ENCODE results near the gene DAPK1. TPM values are rescaled to one million over a fixed set of nuclear protein-coding genes. Genes with fewer than 3 reads are reported as not detected.

Gene DAPK1
- total RNA-seq, 1 donor from 2014 or later = 168 TPM

DNA sequence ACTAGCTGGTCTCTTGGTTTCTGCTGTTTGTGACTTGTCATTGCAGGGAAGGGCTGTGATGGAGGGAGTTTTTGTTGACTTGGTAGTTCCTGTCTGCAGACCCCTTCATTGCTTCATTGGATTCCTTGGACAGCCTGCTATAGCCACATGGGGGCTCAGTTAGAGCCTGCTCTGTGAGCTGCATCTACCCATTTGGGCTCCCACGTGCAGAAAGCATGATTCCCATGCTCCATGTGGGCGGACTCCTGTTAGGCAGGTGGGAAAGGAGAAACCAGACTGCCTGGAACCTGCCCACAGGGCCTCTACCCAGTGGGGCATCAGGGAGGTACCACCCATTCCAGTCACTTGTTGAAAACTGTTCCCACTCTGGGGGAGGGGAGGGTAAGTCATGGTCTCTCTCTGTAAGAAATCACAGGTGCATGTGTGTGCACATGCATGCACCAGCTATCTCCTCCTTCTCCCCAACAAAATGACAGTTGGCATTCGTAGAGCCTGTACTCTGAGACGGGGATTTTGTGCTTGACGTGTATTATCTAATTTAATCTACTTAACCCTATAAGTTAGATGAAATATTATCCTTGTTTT, 61.0 kb downstream of the DAPK1 start:
- intact Hi-C loops (cut with DNase I) = no loop called here
- H3K4me1 ChIP-seq = peaks cover 37% of the 10 kb centered on the region
- H3K36me3 ChIP-seq = no peaks in the 10 kb centered on the region
- no peak for DNase-seq
- no peak overlapping the region for H3K27ac ChIP-seq
- H3K9me3 ChIP-seq = no peaks in the 10 kb centered on the region
- H3K27me3 ChIP-seq = no peaks in the 10 kb centered on the region
- ATAC-seq = no peak
- no peak overlapping the region for H3K4me3 ChIP-seq
- TF ChIP-seq, protein P1, sequence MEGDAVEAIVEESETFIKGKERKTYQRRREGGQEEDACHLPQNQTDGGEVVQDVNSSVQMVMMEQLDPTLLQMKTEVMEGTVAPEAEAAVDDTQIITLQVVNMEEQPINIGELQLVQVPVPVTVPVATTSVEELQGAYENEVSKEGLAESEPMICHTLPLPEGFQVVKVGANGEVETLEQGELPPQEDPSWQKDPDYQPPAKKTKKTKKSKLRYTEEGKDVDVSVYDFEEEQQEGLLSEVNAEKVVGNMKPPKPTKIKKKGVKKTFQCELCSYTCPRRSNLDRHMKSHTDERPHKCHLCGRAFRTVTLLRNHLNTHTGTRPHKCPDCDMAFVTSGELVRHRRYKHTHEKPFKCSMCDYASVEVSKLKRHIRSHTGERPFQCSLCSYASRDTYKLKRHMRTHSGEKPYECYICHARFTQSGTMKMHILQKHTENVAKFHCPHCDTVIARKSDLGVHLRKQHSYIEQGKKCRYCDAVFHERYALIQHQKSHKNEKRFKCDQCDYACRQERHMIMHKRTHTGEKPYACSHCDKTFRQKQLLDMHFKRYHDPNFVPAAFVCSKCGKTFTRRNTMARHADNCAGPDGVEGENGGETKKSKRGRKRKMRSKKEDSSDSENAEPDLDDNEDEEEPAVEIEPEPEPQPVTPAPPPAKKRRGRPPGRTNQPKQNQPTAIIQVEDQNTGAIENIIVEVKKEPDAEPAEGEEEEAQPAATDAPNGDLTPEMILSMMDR (IDR thresholded peaks at IDR 0.05) = no peak

DNA sequence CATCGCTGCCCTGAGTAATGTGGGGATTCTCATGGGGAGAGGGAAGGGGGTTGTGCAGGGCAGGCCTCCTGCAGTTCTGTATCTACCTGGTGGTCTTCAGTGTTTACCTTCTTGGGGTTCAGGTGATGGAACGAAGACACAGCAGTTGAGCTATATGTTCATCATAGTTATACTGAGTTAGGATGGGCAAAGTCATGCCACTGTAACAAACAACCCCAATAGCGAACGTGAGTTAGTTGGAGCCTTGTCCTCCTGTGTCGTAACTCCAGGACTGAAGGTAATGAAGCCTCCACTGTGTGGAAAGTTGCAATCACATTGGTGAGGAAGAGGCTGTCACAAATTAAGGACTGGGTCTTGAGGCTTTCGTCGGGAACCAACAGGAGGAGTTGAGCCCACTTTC, 64.4 kb downstream of the DAPK1 start:
- H3K4me3 ChIP-seq = no peak overlapping the region
- intact Hi-C loops (cut with DNase I) = no loop called here
- no peak for ATAC-seq
- H3K4me1 ChIP-seq = peaks cover 19% of the 10 kb centered on the region
- TF ChIP-seq, protein P1 (IDR thresholded peaks at IDR 0.05) = no peak
- H3K36me3 ChIP-seq = no peaks in the 10 kb centered on the region
- no peak overlapping the region for H3K27ac ChIP-seq
- no peaks in the 10 kb centered on the region for H3K9me3 ChIP-seq
- no peak for DNase-seq
- H3K27me3 ChIP-seq = no peaks in the 10 kb centered on the region

DNA sequence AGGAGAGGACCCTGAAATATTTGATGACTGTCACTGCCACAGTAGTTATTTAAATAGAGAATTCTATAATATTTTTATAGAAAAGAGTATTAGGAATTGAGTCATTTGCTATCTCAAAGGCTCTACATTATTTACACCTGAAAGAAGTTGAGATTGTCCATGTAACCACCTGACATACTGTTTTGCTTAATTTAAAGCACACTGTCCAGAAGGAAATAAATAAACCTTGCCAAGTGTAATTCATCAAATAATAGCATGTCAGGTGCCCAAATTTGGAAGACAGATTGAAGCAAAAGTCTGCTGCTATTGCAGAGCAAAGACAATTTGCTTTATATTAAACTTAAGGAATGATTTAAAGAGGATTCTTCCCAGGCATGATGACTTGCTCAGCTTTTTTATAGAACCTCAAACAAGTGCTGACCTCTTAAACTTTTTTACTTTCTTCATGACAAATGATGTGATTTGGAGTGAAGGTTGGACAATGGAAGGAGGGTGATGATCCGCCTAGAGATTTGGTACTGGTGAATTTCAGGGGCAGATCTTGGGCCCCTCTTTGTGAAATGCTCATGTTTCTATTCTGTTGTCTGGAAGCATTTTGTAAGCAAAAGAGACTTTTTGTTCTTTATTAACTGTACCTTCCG, 65.0 kb downstream of the DAPK1 start:
- intact Hi-C loops (cut with DNase I) = no loop called here
- Histone ChIP-seq H3K27me3 (no peaks in the 10 kb centered on the region), H3K9me3 (no peaks in the 10 kb centered on the region), H3K4me3 (no peak overlapping the region), H3K27ac (no peak overlapping the region), H3K4me1 (peaks cover 22% of the 10 kb centered on the region), H3K36me3 (no peaks in the 10 kb centered on the region)
- no peak for ATAC-seq
- DNase-seq = no peak
- TF ChIP-seq, protein P1 (IDR thresholded peaks at IDR 0.05) = no peak

DNA sequence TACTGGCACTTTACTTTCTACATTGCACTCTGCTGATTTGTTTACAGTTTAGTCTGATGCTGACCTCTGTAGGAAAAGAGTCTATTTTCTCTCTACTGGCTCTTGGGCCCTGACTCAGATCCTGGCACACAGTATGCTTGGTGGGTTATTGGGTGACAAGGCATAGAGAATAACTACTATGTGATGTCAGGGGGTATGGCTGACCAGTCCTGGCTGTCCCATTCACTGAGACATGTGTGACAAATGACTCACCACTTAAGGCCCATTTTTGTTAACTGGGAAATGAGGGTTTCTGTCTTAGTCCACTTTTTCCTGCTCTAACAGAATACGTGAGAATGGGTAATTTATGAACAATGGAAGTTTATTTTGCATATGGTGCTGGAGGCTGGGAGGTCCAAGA, 66.4 kb downstream of the DAPK1 start:
- Histone ChIP-seq H3K27ac (no peak overlapping the region), H3K4me3 (no peak overlapping the region), H3K9me3 (no peaks in the 10 kb centered on the region), H3K4me1 (peaks cover 30% of the 10 kb centered on the region), H3K36me3 (no peaks in the 10 kb centered on the region), H3K27me3 (no peaks in the 10 kb centered on the region)
- ATAC-seq (peak; percentile 35), DNase-seq (no peak)
- intact Hi-C loops (cut with DNase I) = no loop called here
- TF ChIP-seq, protein P1 (IDR thresholded peaks at IDR 0.05) = no peak

DNA sequence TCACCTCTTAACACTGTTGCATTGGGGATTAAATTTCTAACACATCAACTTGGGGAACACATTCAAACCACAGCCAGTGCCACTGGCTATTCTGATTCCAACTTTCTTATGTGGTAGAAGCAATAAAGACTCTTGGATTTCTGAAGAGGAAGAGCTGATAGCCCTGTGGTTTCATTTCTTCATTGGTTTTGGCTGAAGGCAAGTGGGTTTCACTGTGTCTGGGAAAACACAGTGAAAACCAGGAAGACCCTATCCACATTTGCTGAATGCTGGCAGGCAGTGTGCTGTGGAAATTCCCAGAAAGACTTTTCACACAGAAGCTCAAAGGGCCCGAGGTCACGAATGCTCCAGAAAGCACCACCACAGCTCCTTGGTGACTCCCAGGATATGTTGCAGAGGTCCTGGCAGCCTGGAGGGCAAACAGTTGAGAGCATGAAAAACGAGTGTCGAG, 67.1 kb downstream of the DAPK1 start:
- no peak overlapping the region for H3K4me3 ChIP-seq
- H3K36me3 ChIP-seq = no peaks in the 10 kb centered on the region
- TF ChIP-seq, protein P1 (IDR thresholded peaks at IDR 0.05) = no peak
- peaks cover 35% of the 10 kb centered on the region for H3K4me1 ChIP-seq
- H3K27ac ChIP-seq = no peak overlapping the region
- intact Hi-C loops (cut with DNase I) = no loop called here
- no peaks in the 10 kb centered on the region for H3K27me3 ChIP-seq
- H3K9me3 ChIP-seq = no peaks in the 10 kb centered on the region
- ATAC-seq (no peak), DNase-seq (no peak)

Data from upper lobe of right lung (tissue), 1 donor.